Activated B cell treated with CpG ODN at 0.5 μM for 24 hours (primary cell): ENCODE results near the gene KRT6A. TPM values are rescaled to one million over a fixed set of nuclear protein-coding genes. Genes with fewer than 3 reads are reported as not detected.

ENCODE experiments used
- ATAC-seq: fragments of 200-7000 bp; cut with Tn5 transposase; one replicate; pipeline ENCODE4 v1.10.0; 2021; ENCODE audit warnings: low read depth, mild to moderate bottlenecking, moderate library complexity
- CTCF ChIA-PET: fragments of 350-600 bp; sonication (Branson Sonifier 250); formaldehyde crosslinking; loops from one replicate; lab custom pipeline; 2021; ENCODE audit warnings: antibody characterized with exemption; lab: Charles Lee
- POLR2A ChIA-PET: fragments of 350-600 bp; sonication (Branson Sonifier 250); formaldehyde crosslinking; loops from one replicate; lab custom pipeline; 2021; ENCODE audit warnings: antibody characterized with exemption; lab: Charles Lee
- DNase-seq: peaks from one replicate; pipeline ENCODE4 v3.0.0; 2022
- H3K27ac Mint-ChIP-seq: one replicate; pipeline ENCODE4 v1.8.0; 2020; ENCODE audit warnings: mixed read lengths
- H3K27me3 Mint-ChIP-seq: one replicate; pipeline ENCODE4 v1.8.0; 2021; ENCODE audit warnings: mixed read lengths
- H3K36me3 Mint-ChIP-seq: one replicate; pipeline ENCODE4 v1.8.0; 2021; ENCODE audit warnings: low read depth, mixed read lengths
- H3K4me1 Mint-ChIP-seq: one replicate; pipeline ENCODE4 v1.8.0; 2021; ENCODE audit warnings: mixed read lengths
- H3K4me3 Mint-ChIP-seq: one replicate; pipeline ENCODE4 v1.8.0; 2020; ENCODE audit warnings: mild to moderate bottlenecking, mixed read lengths
- H3K9me3 Mint-ChIP-seq: one replicate; pipeline ENCODE4 v1.8.0; 2020; ENCODE audit warnings: mixed read lengths
- intact Hi-C: fragments of 100-400 bp; cut with micrococcal nuclease; formaldehyde crosslinking; loops from one replicate; pipeline ENCODE4 v1.15.1; 2024
- total RNA-seq: library from RNA; stranded (reverse); gene quantifications from 2 replicates; pipeline ENCODE4 v1.2.3, GENCODE V29; 2022
- TF ChIP-seq, protein P1 (sequence below): fragments of 200-600 bp; IDR thresholded peaks from one replicate; pipeline ENCODE4 v1.8.0; 2022; ENCODE audit warnings: antibody characterized with exemption, mild to moderate bottlenecking

Gene KRT6A
- total RNA-seq, 1 donor from 2014 or later = not detected

DNA sequence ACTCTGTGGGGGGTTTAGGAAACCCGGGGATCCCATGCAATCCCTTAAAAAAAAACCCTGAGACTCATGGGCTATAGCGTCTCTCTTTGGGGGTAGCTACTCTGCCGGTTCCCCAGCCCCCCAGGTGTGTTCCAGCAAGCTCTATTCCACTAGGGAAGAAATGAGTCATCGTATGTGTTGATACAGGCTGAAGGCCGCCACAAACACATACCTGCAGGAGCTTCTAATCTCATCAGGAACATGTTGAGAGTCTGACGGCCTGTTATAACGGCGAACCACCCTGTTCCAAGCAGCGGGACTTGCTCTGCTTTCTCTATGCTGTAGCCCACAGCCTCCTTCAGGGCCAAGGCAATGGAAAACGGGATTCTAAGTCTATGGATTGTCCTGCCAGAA is 28.1 kb upstream of the KRT6A start:
- Mint-ChIP-seq H3K36me3 (no peaks in the 10 kb centered on the region), H3K27me3 (peaks cover 2% of the 10 kb centered on the region), H3K27ac (no peak overlapping the region), H3K9me3 (no peaks in the 10 kb centered on the region), H3K4me3 (no peak overlapping the region), H3K4me1 (no peaks in the 10 kb centered on the region)
- no peak for DNase-seq
- POLR2A ChIA-PET = no interaction called here
- intact Hi-C loops = no loop called here
- TF ChIP-seq, protein P1, sequence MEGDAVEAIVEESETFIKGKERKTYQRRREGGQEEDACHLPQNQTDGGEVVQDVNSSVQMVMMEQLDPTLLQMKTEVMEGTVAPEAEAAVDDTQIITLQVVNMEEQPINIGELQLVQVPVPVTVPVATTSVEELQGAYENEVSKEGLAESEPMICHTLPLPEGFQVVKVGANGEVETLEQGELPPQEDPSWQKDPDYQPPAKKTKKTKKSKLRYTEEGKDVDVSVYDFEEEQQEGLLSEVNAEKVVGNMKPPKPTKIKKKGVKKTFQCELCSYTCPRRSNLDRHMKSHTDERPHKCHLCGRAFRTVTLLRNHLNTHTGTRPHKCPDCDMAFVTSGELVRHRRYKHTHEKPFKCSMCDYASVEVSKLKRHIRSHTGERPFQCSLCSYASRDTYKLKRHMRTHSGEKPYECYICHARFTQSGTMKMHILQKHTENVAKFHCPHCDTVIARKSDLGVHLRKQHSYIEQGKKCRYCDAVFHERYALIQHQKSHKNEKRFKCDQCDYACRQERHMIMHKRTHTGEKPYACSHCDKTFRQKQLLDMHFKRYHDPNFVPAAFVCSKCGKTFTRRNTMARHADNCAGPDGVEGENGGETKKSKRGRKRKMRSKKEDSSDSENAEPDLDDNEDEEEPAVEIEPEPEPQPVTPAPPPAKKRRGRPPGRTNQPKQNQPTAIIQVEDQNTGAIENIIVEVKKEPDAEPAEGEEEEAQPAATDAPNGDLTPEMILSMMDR = no peak
- CTCF ChIA-PET = no interaction called here
- ATAC-seq = no peak

- ChIA-PET POLR2A (no interaction called here), CTCF (no interaction called here)
- no peaks in the 10 kb centered on the region for H3K36me3 Mint-ChIP-seq
- H3K27ac Mint-ChIP-seq = no peak within 1 kb of the TSS
- no peaks in the 10 kb centered on the region for H3K4me1 Mint-ChIP-seq
- H3K27me3 Mint-ChIP-seq = no peaks in the 10 kb centered on the region
- H3K4me3 Mint-ChIP-seq = no peak within 1 kb of the TSS
- ATAC-seq (no peak), DNase-seq (no peak)
- TF ChIP-seq, protein P1 = no peak
- no peaks in the 10 kb centered on the region for H3K9me3 Mint-ChIP-seq
- intact Hi-C loops = no loop called here
Measured at GRCh38 chr12:52519826-52520662, 27.0 kb upstream of the KRT6A start, which contains the start of gene KRT5. TSS of gene KRT5 (minus strand) at chr12:52520394. CDS start at chr12:52520296, 98 bp downstream.

DNA sequence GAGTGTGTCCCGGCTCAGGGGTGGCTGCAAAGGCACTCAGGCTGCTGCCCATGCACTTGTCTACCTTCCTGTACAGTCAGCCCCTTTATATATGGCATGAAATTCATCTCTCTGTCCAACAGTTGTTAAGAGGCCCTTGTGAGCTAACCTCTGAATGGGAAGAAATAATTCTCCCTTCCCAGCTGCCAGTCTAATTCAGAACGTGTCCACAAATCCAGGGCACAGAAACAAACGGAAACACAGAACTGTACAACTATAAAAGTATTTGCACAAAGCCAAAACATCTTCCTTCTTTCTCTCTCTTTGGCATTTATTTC is 26.3 kb upstream of the KRT6A start:
- no peaks in the 10 kb centered on the region for H3K36me3 Mint-ChIP-seq
- H3K4me1 Mint-ChIP-seq = no peaks in the 10 kb centered on the region
- no peak for ATAC-seq
- POLR2A ChIA-PET = no interaction called here
- intact Hi-C loops = no loop called here
- no peaks in the 10 kb centered on the region for H3K9me3 Mint-ChIP-seq
- H3K4me3 Mint-ChIP-seq = no peak overlapping the region
- no peaks in the 10 kb centered on the region for H3K27me3 Mint-ChIP-seq
- H3K27ac Mint-ChIP-seq = no peak overlapping the region
- CTCF ChIA-PET = no interaction called here
- TF ChIP-seq, protein P1 = no peak
- DNase-seq = no peak

DNA sequence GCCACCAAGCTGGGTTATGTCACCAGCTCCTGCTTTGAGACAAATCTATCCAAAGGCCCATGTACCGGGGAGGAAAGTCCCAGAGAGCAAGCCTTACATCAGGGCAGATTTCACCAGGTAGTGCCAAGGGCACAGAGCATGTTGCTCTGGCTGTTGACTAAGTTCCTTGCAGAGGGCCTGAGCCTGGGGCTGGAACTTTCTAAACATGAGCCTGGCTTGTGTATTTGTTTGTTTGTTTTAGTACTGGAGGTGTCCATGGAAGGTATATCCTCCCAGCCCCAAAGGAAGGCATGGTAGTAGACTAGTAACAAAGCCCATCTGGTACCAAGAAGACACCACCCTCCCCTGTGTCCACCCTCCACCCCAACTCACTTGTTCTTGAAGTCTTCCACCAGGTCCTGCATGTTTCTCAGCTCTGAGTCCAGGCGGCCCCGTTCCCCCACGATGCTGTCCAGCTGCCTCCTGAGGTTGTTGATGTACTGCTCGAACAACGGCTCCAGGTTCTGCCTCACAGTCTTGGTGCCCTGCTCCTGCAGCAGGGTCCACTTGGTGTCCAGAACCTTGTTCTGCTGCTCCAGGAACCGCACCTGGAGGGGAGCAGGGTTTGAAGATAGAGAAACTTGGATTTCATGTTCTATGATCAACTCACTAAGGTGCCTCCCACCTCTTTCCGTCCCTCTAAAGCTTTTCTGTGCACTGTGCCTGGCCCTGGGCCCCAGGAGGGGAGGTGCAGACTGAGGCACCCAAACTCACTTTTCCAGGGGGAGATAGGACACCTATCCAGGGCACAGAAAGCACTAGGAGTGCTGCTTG is 25.7 kb upstream of the KRT6A start:
- DNase-seq (no peak), ATAC-seq (no peak)
- Mint-ChIP-seq H3K27ac (no peak overlapping the region), H3K4me1 (no peaks in the 10 kb centered on the region), H3K27me3 (no peaks in the 10 kb centered on the region), H3K36me3 (no peaks in the 10 kb centered on the region), H3K4me3 (no peak overlapping the region), H3K9me3 (no peaks in the 10 kb centered on the region)
- TF ChIP-seq, protein P1 = no peak
- ChIA-PET POLR2A (no interaction called here), CTCF (no interaction called here)
- intact Hi-C loops = no loop called here

- intact Hi-C loops = no loop called here
- TF ChIP-seq, protein P1 = no peak
- Mint-ChIP-seq H3K4me3 (no peak overlapping the region), H3K4me1 (no peaks in the 10 kb centered on the region), H3K27ac (no peak overlapping the region), H3K36me3 (no peaks in the 10 kb centered on the region), H3K27me3 (no peaks in the 10 kb centered on the region), H3K9me3 (no peaks in the 10 kb centered on the region)
- POLR2A ChIA-PET = no interaction called here
- CTCF ChIA-PET = no interaction called here
- no peak for ATAC-seq
- DNase-seq = no peak
Measured at GRCh38 chr12:52517888-52518287, 24.8 kb upstream of the KRT6A start.
